Sigmoid colon (tissue), 4 donors: ENCODE measurements around the gene AHCY.

Source experiments
- CTCF ChIP-seq, 4 experiments: fragments of 450-650 bp in 3 of 4; fragments of 200-600 bp in 1 of 4; IDR thresholded peaks; one replicate each; pipeline ENCODE4 v1.5.1; 2016 to 2019; ENCODE audit warnings: antibody characterized with exemption in 4 of 4, mild to moderate bottlenecking in 3 of 4, moderate library complexity in 2 of 4
- EP300 ChIP-seq, 4 donors: sonication (generic); formaldehyde crosslinking; IDR thresholded peaks; one replicate each; pipeline ENCODE4 v1.6.1; 2017; ENCODE audit warnings: antibody characterized with exemption in 4 of 4
- POLR2A ChIP-seq, 2 donors: fragments of 450-650 bp; IDR thresholded peaks; one replicate each; pipeline ENCODE4 v1.6.1; 2016; ENCODE audit warnings: antibody characterized with exemption in 2 of 2, mild to moderate bottlenecking in 2 of 2, moderate library complexity in 2 of 2
- POLR2AphosphoS5 ChIP-seq, 4 donors: sonication (generic); formaldehyde crosslinking; IDR thresholded peaks; one replicate each; pipeline ENCODE4 v1.6.1; 2017; ENCODE audit warnings: antibody characterized with exemption in 4 of 4

GRCh38 chr20:34242879-34243278 is 60.3 kb downstream of the AHCY start:
- no peak for TF ChIP-seq CTCF (IDR thresholded peaks at IDR 0.05)
- no peak for TF ChIP-seq POLR2AphosphoS5 (IDR thresholded peaks at IDR 0.05)
- no peak for TF ChIP-seq POLR2A (IDR thresholded peaks at IDR 0.05)
- TF ChIP-seq EP300 (IDR thresholded peaks at IDR 0.05), result no peak
